Neural progenitor cell (in vitro differentiated cells): ENCODE results near the gene FAM120A. TPM values are rescaled to one million over a fixed set of nuclear protein-coding genes. Genes with fewer than 3 reads are reported as not detected.

Source experiments
- DNase-seq: peaks from one replicate; pipeline ENCODE4 v3.0.0-alpha.2; 2016; ENCODE audit warnings: low spot score
- H2AFZ ChIP-seq: fragments of 200-600 bp; sonication (generic); replicated peaks from 2 replicates; pipeline ENCODE4 v1.6.1; 2016; ENCODE audit warnings: antibody characterized with exemption
- H3F3A ChIP-seq: fragments of 200-600 bp; sonication (generic); 2 replicates; pipeline ENCODE4 v1.6.1; 2016; ENCODE audit warnings: antibody characterized with exemption, low read depth
- H3K27ac ChIP-seq: fragments of 200-600 bp; sonication (generic); 2 replicates; pipeline ENCODE4 v1.5.1; 2016; ENCODE audit warnings: mild to moderate bottlenecking
- H3K27me3 ChIP-seq: fragments of 200-600 bp; sonication (generic); 2 replicates; pipeline ENCODE4 v1.6.1; 2016; ENCODE audit warnings: mild to moderate bottlenecking, moderate library complexity
- H3K36me3 ChIP-seq: fragments of 200-600 bp; sonication (generic); 2 replicates; pipeline ENCODE4 v1.5.1; 2016
- H3K4me1 ChIP-seq: fragments of 200-600 bp; sonication (generic); 2 replicates; pipeline ENCODE4 v1.6.1; 2016; ENCODE audit warnings: mixed run types
- H3K4me2 ChIP-seq: fragments of 200-600 bp; sonication (generic); 2 replicates; pipeline ENCODE4 v1.6.1; 2016
- H3K4me3 ChIP-seq: fragments of 200-600 bp; sonication (generic); 2 replicates; pipeline ENCODE4 v1.5.1; 2016
- H3K79me2 ChIP-seq: fragments of 200-600 bp; sonication (generic); 2 replicates; pipeline ENCODE4 v1.6.1; 2016; ENCODE audit warnings: low read depth
- H3K9ac ChIP-seq: fragments of 200-600 bp; sonication (generic); 2 replicates; pipeline ENCODE4 v1.6.1; 2016
- H3K9me3 ChIP-seq: fragments of 200-600 bp; sonication (generic); 2 replicates; pipeline ENCODE4 v1.5.1; 2016; ENCODE audit warnings: low read depth
- H4K20me1 ChIP-seq: fragments of 200-600 bp; sonication (generic); 2 replicates; pipeline ENCODE4 v1.6.1; 2016; ENCODE audit warnings: low read depth
- H3K27ac Mint-ChIP-seq: 3 replicates; pipeline ENCODE4 v1.8.0; 2021; ENCODE audit warnings: mixed read lengths
- H3K27me3 Mint-ChIP-seq: 2 replicates; pipeline ENCODE4 v1.8.0; 2022; ENCODE audit warnings: low read depth, mild to moderate bottlenecking, inconsistent platforms, moderate library complexity, mixed read lengths; ENCODE audit not compliant: insufficient read depth
- H3K36me3 Mint-ChIP-seq: 3 replicates; pipeline ENCODE4 v1.8.0; 2021; ENCODE audit warnings: mixed read lengths
- H3K4me1 Mint-ChIP-seq: 3 replicates; pipeline ENCODE4 v1.8.0; 2021; ENCODE audit warnings: mixed read lengths
- H3K4me3 Mint-ChIP-seq: 3 replicates; pipeline ENCODE4 v1.8.0; 2021; ENCODE audit warnings: mild to moderate bottlenecking, moderate library complexity, mixed read lengths
- H3K9me3 Mint-ChIP-seq: 3 replicates; pipeline ENCODE4 v1.8.0; 2020; ENCODE audit warnings: mixed read lengths
- CTCF ChIP-seq: fragments of 200-600 bp; sonication (generic); IDR thresholded peaks from 2 replicates; pipeline ENCODE4 v1.5.1; 2017; ENCODE audit warnings: antibody characterized with exemption, mild to moderate bottlenecking
- EZH2 ChIP-seq: fragments of 200-600 bp; sonication (generic); IDR thresholded peaks from 2 replicates; pipeline ENCODE4 v1.6.1; 2017; ENCODE audit warnings: antibody characterized with exemption, mild to moderate bottlenecking, moderate library complexity
- EZH2phosphoT487 ChIP-seq: fragments of 200-600 bp; sonication (generic); IDR thresholded peaks from 2 replicates; pipeline ENCODE4 v1.6.1; 2017; ENCODE audit warnings: antibody characterized with exemption
- total RNA-seq: library from RNA; depleted of rRNA; stranded (reverse); fragments of >200 nt; gene quantifications from 2 replicates; pipeline ENCODE4 v1.2.3, GENCODE V29; 2015; ENCODE audit warnings: low replicate concordance

FAM120A gene
- total RNA-seq, 1 donor from 2014 or later = 17.2 TPM

- H3K4me1 Mint-ChIP-seq = peaks cover under 1% of the 10 kb centered on the region
- no peaks in the 10 kb centered on the region for H3K9me3 ChIP-seq
- no peak overlapping the region for H2AFZ ChIP-seq
- TF ChIP-seq EZH2 (no peak), EZH2phosphoT487 (no peak), CTCF (no peak)
- no peak overlapping the region for H3K4me2 ChIP-seq
- H3K4me3 Mint-ChIP-seq = no peak overlapping the region
- H3K36me3 ChIP-seq = no peaks in the 10 kb centered on the region
- no peak overlapping the region for H3K4me3 ChIP-seq
- no peaks in the 10 kb centered on the region for H3K27me3 ChIP-seq
- H4K20me1 ChIP-seq = no peaks in the 10 kb centered on the region
- H3K27ac ChIP-seq = no peak overlapping the region
- DNase-seq = no peak
- no peaks in the 10 kb centered on the region for H3K9me3 Mint-ChIP-seq
- no peaks in the 10 kb centered on the region for H3K4me1 ChIP-seq
- H3K79me2 ChIP-seq = no peaks in the 10 kb centered on the region
- H3K27ac Mint-ChIP-seq = no peak overlapping the region
- no peaks in the 10 kb centered on the region for H3K27me3 Mint-ChIP-seq
- peaks cover 25% of the 10 kb centered on the region for H3K36me3 Mint-ChIP-seq
- H3K9ac ChIP-seq = no peak overlapping the region
- H3F3A ChIP-seq = no peaks in the 10 kb centered on the region
Measured at GRCh38 chr9:93531374-93531773, 79.9 kb downstream of the FAM120A start.

- Mint-ChIP-seq H3K27ac (no peak overlapping the region), H3K9me3 (no peaks in the 10 kb centered on the region), H3K4me3 (no peak overlapping the region), H3K4me1 (no peaks in the 10 kb centered on the region), H3K36me3 (peaks cover 20% of the 10 kb centered on the region), H3K27me3 (no peaks in the 10 kb centered on the region)
- H3K27ac ChIP-seq = no peak overlapping the region
- TF ChIP-seq EZH2phosphoT487 = no peak
- TF ChIP-seq EZH2 = no peak
- no peak for TF ChIP-seq CTCF
- H3K36me3 ChIP-seq = no peaks in the 10 kb centered on the region
- no peaks in the 10 kb centered on the region for H3K79me2 ChIP-seq
- H3K4me3 ChIP-seq = no peak overlapping the region
- H3K9ac ChIP-seq = no peak overlapping the region
- H3K27me3 ChIP-seq = no peaks in the 10 kb centered on the region
- H3K4me2 ChIP-seq = no peak overlapping the region
- no peaks in the 10 kb centered on the region for H3K4me1 ChIP-seq
- DNase-seq = no peak
- no peaks in the 10 kb centered on the region for H3K9me3 ChIP-seq
- H2AFZ ChIP-seq = no peak overlapping the region
- no peaks in the 10 kb centered on the region for H4K20me1 ChIP-seq
- H3F3A ChIP-seq = no peaks in the 10 kb centered on the region
Measured at GRCh38 chr9:93532141-93532540, 80.7 kb downstream of the FAM120A start.

GRCh38 chr9:93533863-93534262 lies 82.4 kb downstream of the FAM120A start:
- H3K4me1 Mint-ChIP-seq = no peaks in the 10 kb centered on the region
- H3K9me3 Mint-ChIP-seq = no peaks in the 10 kb centered on the region
- Histone ChIP-seq H3K9ac (no peak overlapping the region), H3K9me3 (no peaks in the 10 kb centered on the region), H2AFZ (no peak overlapping the region), H3K4me1 (no peaks in the 10 kb centered on the region), H3K4me2 (no peak overlapping the region), H3K27me3 (no peaks in the 10 kb centered on the region), H3K27ac (no peak overlapping the region), H4K20me1 (no peaks in the 10 kb centered on the region), H3F3A (no peaks in the 10 kb centered on the region), H3K4me3 (no peak overlapping the region), H3K36me3 (no peaks in the 10 kb centered on the region), H3K79me2 (no peaks in the 10 kb centered on the region)
- H3K27ac Mint-ChIP-seq = no peak overlapping the region
- H3K4me3 Mint-ChIP-seq = no peak overlapping the region
- H3K27me3 Mint-ChIP-seq = no peaks in the 10 kb centered on the region
- peaks cover 17% of the 10 kb centered on the region for H3K36me3 Mint-ChIP-seq
- peak; percentile 17 for DNase-seq
- no peak for TF ChIP-seq EZH2phosphoT487
- TF ChIP-seq EZH2 = no peak
- TF ChIP-seq CTCF = peak; percentile 18

- H3K36me3 Mint-ChIP-seq = peaks cover 21% of the 10 kb centered on the region
Measured at GRCh38 chr9:93536167-93536566, 84.7 kb downstream of the FAM120A start.

More at GRCh38 chr9:93536167-93536566, 84.7 kb downstream of the FAM120A start:
- no peaks in the 10 kb centered on the region for H3K4me1 Mint-ChIP-seq
- Histone ChIP-seq H3K27me3 (no peaks in the 10 kb centered on the region), H3K9ac (no peak overlapping the region), H3K9me3 (no peaks in the 10 kb centered on the region), H3K79me2 (no peaks in the 10 kb centered on the region), H3F3A (no peaks in the 10 kb centered on the region), H2AFZ (no peak overlapping the region), H3K4me1 (no peaks in the 10 kb centered on the region), H3K27ac (no peak overlapping the region), H4K20me1 (no peaks in the 10 kb centered on the region), H3K36me3 (no peaks in the 10 kb centered on the region), H3K4me3 (no peak overlapping the region), H3K4me2 (no peak overlapping the region)
- no peak overlapping the region for H3K4me3 Mint-ChIP-seq
- H3K27me3 Mint-ChIP-seq = peaks cover 2% of the 10 kb centered on the region
- no peaks in the 10 kb centered on the region for H3K9me3 Mint-ChIP-seq
- DNase-seq = no peak
- no peak overlapping the region for H3K27ac Mint-ChIP-seq
- TF ChIP-seq EZH2phosphoT487 = no peak
- no peak for TF ChIP-seq EZH2
- no peak for TF ChIP-seq CTCF
